Measurements from ENCODE around the gene MLPH.

MLPH gene

GRCh38 chr2:237541243-237541642 lies 54.2 kb downstream of the MLPH start:
- no peak for DNase-seq (ENCODE audit: low read depth in 2 of 2)

- no peak for DNase-seq (ENCODE audit: low read depth in 2 of 2)
Observed at GRCh38 chr2:237542001-237542704, 55.1 kb downstream of the MLPH start.

- no peak for DNase-seq (ENCODE audit: low read depth in 2 of 2)
Observed at GRCh38 chr2:237546040-237546875, 59.2 kb downstream of the MLPH start.

GRCh38 chr2:237546876-237547395 lies 59.9 kb downstream of the MLPH start:
- no peak for DNase-seq (ENCODE audit: low read depth in 2 of 2)

GRCh38 chr2:237547841-237548416 lies 60.9 kb downstream of the MLPH start:
- DNase-seq (ENCODE audit: low read depth in 2 of 2) = no peak

- DNase-seq (ENCODE audit: low read depth in 2 of 2) = no peak
Observed at GRCh38 chr2:237549216-237549615, 62.2 kb downstream of the MLPH start.

GRCh38 chr2:237549643-237550415 lies 62.8 kb downstream of the MLPH start:
- DNase-seq (ENCODE audit: low read depth in 2 of 2) = no peak

GRCh38 chr2:237551071-237551574 lies 64.1 kb downstream of the MLPH start:
- no peak for DNase-seq (ENCODE audit: low read depth in 2 of 2)

- no peak for DNase-seq (ENCODE audit: low read depth in 2 of 2)
Observed at GRCh38 chr2:237552908-237553307, 65.9 kb downstream of the MLPH start.

- DNase-seq (ENCODE audit: low read depth in 2 of 2) = no peak
Observed at GRCh38 chr2:237553948-237554347, 66.9 kb downstream of the MLPH start.

GRCh38 chr2:237555560-237555959 lies 68.5 kb downstream of the MLPH start:
- no peak for DNase-seq (ENCODE audit: low read depth in 2 of 2)

GRCh38 chr2:237556773-237557632 lies 70.0 kb downstream of the MLPH start:
- DNase-seq (ENCODE audit: low read depth in 2 of 2) = no peak

GRCh38 chr2:237557633-237558015 lies 70.6 kb downstream of the MLPH start:
- no peak for DNase-seq (ENCODE audit: low read depth in 2 of 2)

- no peak for DNase-seq (ENCODE audit: low read depth in 2 of 2)
Observed at GRCh38 chr2:237558961-237559641, 72.0 kb downstream of the MLPH start.

GRCh38 chr2:237561221-237561620 lies 74.2 kb downstream of the MLPH start:
- DNase-seq (ENCODE audit: low read depth in 2 of 2) = no peak

- no peak for DNase-seq (ENCODE audit: low read depth in 2 of 2)
Observed at GRCh38 chr2:237563816-237564215, 76.8 kb downstream of the MLPH start.

GRCh38 chr2:237564526-237565131 lies 77.6 kb downstream of the MLPH start:
- DNase-seq (ENCODE audit: low read depth in 2 of 2) = no peak

- no peak for DNase-seq (ENCODE audit: low read depth in 2 of 2)
Observed at GRCh38 chr2:237565974-237566373, 78.9 kb downstream of the MLPH start.

- DNase-seq (ENCODE audit: low read depth in 2 of 2) = no peak
Observed at GRCh38 chr2:237566401-237567235, 79.6 kb downstream of the MLPH start, which contains the start of gene PRLH. Gene PRLH, plus strand, starts transcription at chr2:237566574. Its CDS starts 0 bp downstream, at chr2:237566574.
